H1 (cell line): ENCODE measurements around the gene VSIR. TPM values are rescaled to one million over a fixed set of nuclear protein-coding genes. Genes with fewer than 3 reads are reported as not detected.

Experiments
- CTCF ChIA-PET: fragments of 300-600 bp; sonication (Branson Sonifier 250); formaldehyde crosslinking; loops from one replicate; lab custom pipeline; 2021; ENCODE audit not compliant: partially characterized antibody; lab: Charles Lee
- POLR2A ChIA-PET: fragments of 300-600 bp; sonication (Branson Sonifier 250); formaldehyde crosslinking; loops from one replicate; lab custom pipeline; 2021; ENCODE audit warnings: inconsistent platforms; ENCODE audit not compliant: partially characterized antibody; lab: Charles Lee
- DNase-seq, 2 experiments: peaks; one replicate each; pipeline versions ENCODE4 v3.0.0 to v3.0.0-alpha.2; 2010 to 2022; ENCODE audit warnings: low spot score in 2 of 2, low read depth in 1 of 2, mixed read lengths in 1 of 2
- FAIRE-seq: peaks from 2 replicates; lab custom pipeline; 2011; peaks lifted over from hg19 to GRCh38; lab: Jason Lieb, UNC
- H2AFZ ChIP-seq: 2 replicates; pipeline ENCODE4 v1.8.1; 2012; ENCODE audit warnings: low read length, inconsistent platforms
- H2AK5ac ChIP-seq: 2 replicates; pipeline ENCODE4 v1.6.1; 2013; ENCODE audit warnings: low read depth, low read length
- H2BK120ac ChIP-seq: replicated peaks from 2 replicates; pipeline ENCODE3; 2013; ENCODE audit warnings: low read depth, low read length, inconsistent platforms
- H2BK12ac ChIP-seq: 2 replicates; pipeline ENCODE4 v1.6.1; 2013; ENCODE audit warnings: low read depth, low read length
- H2BK15ac ChIP-seq: 2 replicates; pipeline ENCODE4 v1.6.1; 2013; ENCODE audit warnings: low read length
- H2BK20ac ChIP-seq: 2 replicates; pipeline ENCODE4 v1.6.1; 2013; ENCODE audit warnings: low read length
- H2BK5ac ChIP-seq: 2 replicates; pipeline ENCODE4 v1.6.1; 2013; ENCODE audit warnings: low read depth, low read length
- H3K14ac ChIP-seq: 2 replicates; pipeline ENCODE4 v1.6.1; 2013; ENCODE audit warnings: inconsistent platforms; ENCODE audit not compliant: insufficient read length
- H3K18ac ChIP-seq: 2 replicates; pipeline ENCODE4 v1.6.1; 2013; ENCODE audit warnings: low read length; ENCODE audit errors: extremely low read depth
- H3K23ac ChIP-seq: 2 replicates; pipeline ENCODE4 v1.6.1; 2013; ENCODE audit warnings: inconsistent platforms; ENCODE audit not compliant: insufficient read length
- H3K23me2 ChIP-seq: 2 replicates; pipeline ENCODE4 v1.6.1; 2013; ENCODE audit warnings: low read depth, low read length
- H3K27ac ChIP-seq: 2 replicates; pipeline ENCODE4 v1.6.1; 2011; ENCODE audit warnings: low read depth, low read length, inconsistent platforms
- H3K27me3 ChIP-seq, 4 experiments: replicated peaks in 1 of 4; 1 replicate in 1 of 4; 2 replicates in 3 of 4; pipeline versions ENCODE4 v1.6.1 to v1.8.1; 2011 to 2013; ENCODE audit warnings: low read length in 3 of 4, mild to moderate bottlenecking in 3 of 4, inconsistent platforms in 2 of 4, mixed read lengths in 2 of 4, moderate library complexity in 1 of 4; ENCODE audit not compliant: control insufficient read depth in 3 of 4, insufficient read depth in 3 of 4; ENCODE audit errors: extremely low read depth in 1 of 4
- H3K36me3 ChIP-seq, 4 experiments: 2 replicates each; pipeline versions ENCODE4 v1.6.1 to v1.8.1; 2011 to 2013; ENCODE audit warnings: mild to moderate bottlenecking in 4 of 4, low read length in 3 of 4, moderate library complexity in 2 of 4, control low read depth in 1 of 4, inconsistent platforms in 1 of 4; ENCODE audit not compliant: insufficient read depth in 4 of 4, control insufficient read depth in 2 of 4
- H3K4ac ChIP-seq: replicated peaks from 2 replicates; pipeline ENCODE3; 2013; ENCODE audit warnings: low read length, low read depth, mixed read lengths, inconsistent platforms; ENCODE audit not compliant: insufficient read length
- H3K4me1 ChIP-seq, 4 experiments: replicated peaks in 1 of 4; 1 replicate in 1 of 4; 2 replicates in 3 of 4; pipeline versions ENCODE4 v1.6.1 to v1.8.1; 2011 to 2013; ENCODE audit warnings: low read length in 3 of 4, inconsistent platforms in 2 of 4, mixed read lengths in 1 of 4; ENCODE audit not compliant: insufficient read depth in 4 of 4, control insufficient read depth in 3 of 4
- H3K4me2 ChIP-seq, 2 experiments: 2 replicates each; pipeline versions ENCODE4 v1.6.1 to v1.8.1; 2011 to 2013; ENCODE audit warnings: low read depth in 2 of 2, low read length in 2 of 2, control low read depth in 1 of 2, inconsistent platforms in 1 of 2, mild to moderate bottlenecking in 1 of 2; ENCODE audit not compliant: insufficient read depth in 1 of 2
- H3K4me3 ChIP-seq, 4 experiments: fragments of 200-600, 300-600 bp in 1 of 4; sonication (generic), shearing (Covaris generic), sonication (Bioruptor Twin) in 1 of 4; 2 replicates each; pipeline versions ENCODE4 v1.5.1 to v1.8.1; 2011 to 2016; ENCODE audit warnings: low read length in 4 of 4, low read depth in 3 of 4, control low read depth in 2 of 4, inconsistent platforms in 2 of 4, mild to moderate bottlenecking in 2 of 4, mixed read lengths in 1 of 4, moderate library complexity in 1 of 4; ENCODE audit not compliant: insufficient read depth in 2 of 4; ENCODE audit errors: extremely low read depth in 1 of 4
- H3K56ac ChIP-seq: replicated peaks from 2 replicates; pipeline ENCODE3; 2013; ENCODE audit warnings: low read depth, mild to moderate bottlenecking, mixed read lengths, low read length, inconsistent platforms; ENCODE audit not compliant: insufficient read length
- H3K79me1 ChIP-seq: 2 replicates; pipeline ENCODE4 v1.6.1; 2013; ENCODE audit warnings: low read depth, low read length, control low read depth
- H3K79me2 ChIP-seq, 2 experiments: 2 replicates each; pipeline versions ENCODE4 v1.6.1 to v1.8.1; 2012 to 2013; ENCODE audit warnings: low read length in 2 of 2, mild to moderate bottlenecking in 2 of 2, inconsistent platforms in 1 of 2; ENCODE audit not compliant: insufficient read depth in 2 of 2, control insufficient read depth in 1 of 2
- H3K9ac ChIP-seq, 4 experiments: replicated peaks in 1 of 4; 1 replicate in 1 of 4; 2 replicates in 3 of 4; pipeline versions ENCODE4 v1.6.1 to v1.8.1; 2011 to 2013; ENCODE audit warnings: low read depth in 3 of 4, low read length in 3 of 4, control low read depth in 2 of 4, mild to moderate bottlenecking in 2 of 4, moderate library complexity in 2 of 4, inconsistent platforms in 1 of 4; ENCODE audit errors: extremely low read depth in 1 of 4
- H3K9me3 ChIP-seq, 2 experiments: 2 replicates each; pipeline versions ENCODE4 v1.6.1 to v1.8.1; 2012 to 2013; ENCODE audit warnings: mild to moderate bottlenecking in 2 of 2, moderate library complexity in 2 of 2, control low read depth in 1 of 2, inconsistent platforms in 1 of 2, low read depth in 1 of 2, low read length in 1 of 2, mixed read lengths in 1 of 2; ENCODE audit not compliant: insufficient read depth in 2 of 2
- H4K20me1 ChIP-seq, 2 experiments: replicated peaks in 1 of 2; 2 replicates each; pipeline versions ENCODE3 to v1.8.1; 2011 to 2013; ENCODE audit warnings: inconsistent platforms in 2 of 2, low read length in 2 of 2, mild to moderate bottlenecking in 1 of 2; ENCODE audit not compliant: insufficient read depth in 2 of 2, control insufficient read depth in 1 of 2
- H4K5ac ChIP-seq: 2 replicates; pipeline ENCODE4 v1.6.1; 2013; ENCODE audit warnings: low read length, low read depth, mixed read lengths, inconsistent platforms; ENCODE audit not compliant: insufficient read length
- H4K8ac ChIP-seq: 2 replicates; pipeline ENCODE4 v1.8.0; 2013; ENCODE audit warnings: mild to moderate bottlenecking, moderate library complexity, low read length, inconsistent platforms; ENCODE audit not compliant: insufficient read depth; ENCODE audit errors: extremely low read depth
- H4K91ac ChIP-seq: replicated peaks from 2 replicates; pipeline ENCODE3; 2013; ENCODE audit warnings: low read length, mixed read lengths, inconsistent platforms; ENCODE audit not compliant: insufficient read length
- BCL11A ChIP-seq, 2 experiments: IDR thresholded peaks; one replicate each; pipeline ENCODE4 v1.6.1; 2011; ENCODE audit warnings: low read depth in 2 of 2, low read length in 2 of 2, mild to moderate bottlenecking in 2 of 2
- CBX5 ChIP-seq: fragments of 300-800, 300-1000 bp; sonication (generic); IDR thresholded peaks from 2 replicates; pipeline ENCODE4 v1.7.1; 2016; ENCODE audit warnings: antibody characterized with exemption, low read length, low read depth
- EGR1 ChIP-seq: IDR thresholded peaks from 2 replicates; pipeline ENCODE4 v1.6.1; 2011; ENCODE audit warnings: low read depth, low read length, borderline replicate concordance
- GTF2F1 ChIP-seq: IDR thresholded peaks from 2 replicates; pipeline ENCODE4 v1.6.1; 2012; ENCODE audit warnings: low read depth, low read length, improper control_type of control experiment, borderline replicate concordance
- MAFK ChIP-seq: IDR thresholded peaks from 2 replicates; pipeline ENCODE4 v1.6.1; 2012; ENCODE audit warnings: low read depth, mild to moderate bottlenecking, improper control_type of control experiment, low read length
- PHF8 ChIP-seq: fragments of 200-600 bp; sonication (generic); conservative IDR thresholded peaks from 2 replicates; pipeline ENCODE4 v1.7.1; 2012; ENCODE audit warnings: low read depth, mild to moderate bottlenecking, inconsistent platforms, low read length, moderate library complexity
- RBBP5 ChIP-seq: IDR thresholded peaks from 2 replicates; pipeline ENCODE4 v1.7.1; 2012; ENCODE audit warnings: low read depth, mild to moderate bottlenecking, inconsistent platforms, low read length, moderate library complexity, borderline replicate concordance
- RXRA ChIP-seq: IDR thresholded peaks from 2 replicates; pipeline ENCODE4 v1.6.1; 2011; ENCODE audit warnings: low read depth, mild to moderate bottlenecking, low read length, moderate library complexity; ENCODE audit not compliant: insufficient read depth
- SIX5 ChIP-seq: IDR thresholded peaks from 2 replicates; pipeline ENCODE4 v1.6.1; 2011; ENCODE audit warnings: mild to moderate bottlenecking, low read depth, low read length
- SP2 ChIP-seq: IDR thresholded peaks from 2 replicates; pipeline ENCODE4 v1.6.1; 2012; ENCODE audit warnings: mild to moderate bottlenecking, low read length, inconsistent platforms
- SRF ChIP-seq: IDR thresholded peaks from 2 replicates; pipeline ENCODE4 v1.6.1; 2011; ENCODE audit warnings: mild to moderate bottlenecking, low read depth, low read length, moderate library complexity
- TAF1 ChIP-seq: IDR thresholded peaks from 2 replicates; pipeline ENCODE4 v1.6.1; 2011; ENCODE audit warnings: mild to moderate bottlenecking, low read depth, low read length
- TEAD4 ChIP-seq: IDR thresholded peaks from 2 replicates; pipeline ENCODE4 v1.6.1; 2012; ENCODE audit warnings: low read depth, low read length, inconsistent platforms, mixed read lengths
- WGBS, 2 experiments: shearing (Covaris generic) in 1 of 2; methylation state at CpG; one replicate each; pipeline versions ENCODE4 v1.1.6 to v1.1.7; 2013 to 2015; ENCODE audit warnings: low lambda C conversion rate in 2 of 2, mixed read lengths in 2 of 2, inconsistent platforms in 1 of 2, low coverage in 1 of 2, missing lambda C conversion rate in 1 of 2; ENCODE audit not compliant: insufficient replicate concordance in 2 of 2, insufficient coverage in 1 of 2, insufficient read length in 1 of 2; ENCODE audit errors: extremely low coverage in 1 of 2, missing lambda C conversion rate in 1 of 2; 5-methylcytosine and 5-hydroxymethylcytosine counted together
- polyA plus RNA-seq, 7 experiments: library from polyadenylated mRNA; depleted of rRNA in 3 of 7; stranded (reverse) in 5 of 7; unstranded in 2 of 7; fragments of >200 nt in 5 of 7; fragments of 200-250 nt in 2 of 7; gene quantifications; 1 replicate in 5 of 7; 2 replicates in 1 of 7; 4 replicates in 1 of 7; pipeline versions ENCODE4 v1.2.1 to v1.2.3, GENCODE V29; 2011 to 2013; ENCODE audit warnings: missing spikeins in 2 of 7, mixed read lengths in 2 of 7
- total RNA-seq: library from RNA; stranded (reverse); fragmentation: NEBNext Ultra II Directional; extraction: Animal tissue kit (Norgen Biotek cat#: 25700); gene quantifications from 2 replicates; pipeline ENCODE4 v1.2.1, GENCODE V29; 2021

VSIR gene
- total and polyA plus RNA-seq, 2 of the 8 experiments (the other 6 are each of a cell fraction or from before 2014, with no cell fraction given), result 0.33 TPM; not detected in 1

DNA sequence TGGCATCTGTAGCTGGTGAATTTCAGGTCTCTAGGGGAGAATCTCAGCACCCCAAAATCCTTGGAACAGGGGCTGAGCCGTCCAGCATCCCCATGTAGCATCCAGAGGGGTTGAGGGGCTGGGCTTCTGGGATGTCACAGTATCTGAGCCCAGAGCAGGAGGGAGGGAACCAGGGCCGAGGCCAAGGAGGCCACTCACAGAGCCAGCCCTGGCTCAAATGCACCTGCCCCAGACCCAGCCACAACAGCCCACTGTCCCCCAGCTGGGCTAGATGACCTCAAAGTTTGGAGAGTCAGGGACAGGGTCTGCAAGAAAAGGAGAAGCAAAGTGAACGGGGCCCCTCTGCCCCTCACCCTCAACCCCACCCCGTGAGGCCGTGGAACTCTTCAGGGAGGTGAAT lies 22.3 kb downstream of the VSIR start:
- H2AK5ac ChIP-seq, result no peak overlapping the region
- H3K14ac ChIP-seq, result no peak overlapping the region
- no peak overlapping the region for H2BK15ac ChIP-seq
- no peaks in the 10 kb centered on the region for H3K79me1 ChIP-seq
- DNase-seq (no peak), FAIRE-seq (no peak)
- CTCF ChIA-PET, result interaction anchor here (1.0 to 1.3 kb wide), 2 partner anchors 22 to 26 kb away, joined by 3 read pairs; partner anchors contain the start of gene VSIR
- no peak overlapping the region for H3K27ac ChIP-seq
- no peaks in the 10 kb centered on the region; a peak in 2 of 7 replicates for H3K27me3 ChIP-seq
- no peak overlapping the region for H2BK5ac ChIP-seq
- H3K4me3 ChIP-seq, result no peak overlapping the region
- H3K4me1 ChIP-seq, result peaks cover 1 to 8% (median 4%) of the 10 kb centered on the region in 4 experiments; a peak in 5 of 7 replicates
- H3K56ac ChIP-seq, result no peak overlapping the region
- TF ChIP-seq RBBP5, result no peak
- TF ChIP-seq BCL11A (IDR thresholded peaks at IDR 0.05; ENCODE audit: low read depth in 2 of 2, low read length in 2 of 2), result no peak
- TF ChIP-seq GTF2F1, result no peak
- TF ChIP-seq TAF1, result no peak
- TF ChIP-seq SIX5, result no peak
- no peak for TF ChIP-seq SP2
- TF ChIP-seq EGR1, result no peak
- no peak for TF ChIP-seq CBX5
- no peak for TF ChIP-seq RXRA
- no peak for TF ChIP-seq PHF8
- TF ChIP-seq SRF, result no peak
- TF ChIP-seq TEAD4, result no peak
- no peak for TF ChIP-seq MAFK
- no peaks in the 10 kb centered on the region for H4K20me1 ChIP-seq
- H3K23me2 ChIP-seq, result no peaks in the 10 kb centered on the region
- H3K18ac ChIP-seq, result no peak overlapping the region
- no peak overlapping the region; the same call in 1 of the 2 replicates for H4K8ac ChIP-seq
- WGBS, 2 experiments, result 86% methylated on average over 2 of the region's 5 CpGs; no CpG with 5 or more reads in 1 of the 2 experiments
- no peak overlapping the region for H2BK120ac ChIP-seq
- H3K23ac ChIP-seq, result no peak overlapping the region
- no peaks in the 10 kb centered on the region for H3K36me3 ChIP-seq
- POLR2A ChIA-PET, result no interaction called here
- H3K4me2 ChIP-seq, result no peak overlapping the region
- no peak overlapping the region for H2BK20ac ChIP-seq
- H4K5ac ChIP-seq, result no peak overlapping the region
- H4K91ac ChIP-seq, result no peak overlapping the region
- no peak overlapping the region for H3K4ac ChIP-seq
- no peak overlapping the region for H2BK12ac ChIP-seq
- no peak overlapping the region for H2AFZ ChIP-seq
- no peak overlapping the region for H3K9ac ChIP-seq
- H3K9me3 ChIP-seq, result no peaks in the 10 kb centered on the region
- no peaks in the 10 kb centered on the region for H3K79me2 ChIP-seq
